ENCODE measurements around the gene DDX20. TPM values are rescaled to one million over a fixed set of nuclear protein-coding genes. Genes with fewer than 3 reads are reported as not detected.

DDX20 gene, protein sequence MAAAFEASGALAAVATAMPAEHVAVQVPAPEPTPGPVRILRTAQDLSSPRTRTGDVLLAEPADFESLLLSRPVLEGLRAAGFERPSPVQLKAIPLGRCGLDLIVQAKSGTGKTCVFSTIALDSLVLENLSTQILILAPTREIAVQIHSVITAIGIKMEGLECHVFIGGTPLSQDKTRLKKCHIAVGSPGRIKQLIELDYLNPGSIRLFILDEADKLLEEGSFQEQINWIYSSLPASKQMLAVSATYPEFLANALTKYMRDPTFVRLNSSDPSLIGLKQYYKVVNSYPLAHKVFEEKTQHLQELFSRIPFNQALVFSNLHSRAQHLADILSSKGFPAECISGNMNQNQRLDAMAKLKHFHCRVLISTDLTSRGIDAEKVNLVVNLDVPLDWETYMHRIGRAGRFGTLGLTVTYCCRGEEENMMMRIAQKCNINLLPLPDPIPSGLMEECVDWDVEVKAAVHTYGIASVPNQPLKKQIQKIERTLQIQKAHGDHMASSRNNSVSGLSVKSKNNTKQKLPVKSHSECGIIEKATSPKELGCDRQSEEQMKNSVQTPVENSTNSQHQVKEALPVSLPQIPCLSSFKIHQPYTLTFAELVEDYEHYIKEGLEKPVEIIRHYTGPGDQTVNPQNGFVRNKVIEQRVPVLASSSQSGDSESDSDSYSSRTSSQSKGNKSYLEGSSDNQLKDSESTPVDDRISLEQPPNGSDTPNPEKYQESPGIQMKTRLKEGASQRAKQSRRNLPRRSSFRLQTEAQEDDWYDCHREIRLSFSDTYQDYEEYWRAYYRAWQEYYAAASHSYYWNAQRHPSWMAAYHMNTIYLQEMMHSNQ
- 26.5 and 30.0 TPM in 2 replicates for polyA plus RNA-seq
- 37.5 and 40.5 TPM in 2 replicates for polyA minus RNA-seq

DNA sequence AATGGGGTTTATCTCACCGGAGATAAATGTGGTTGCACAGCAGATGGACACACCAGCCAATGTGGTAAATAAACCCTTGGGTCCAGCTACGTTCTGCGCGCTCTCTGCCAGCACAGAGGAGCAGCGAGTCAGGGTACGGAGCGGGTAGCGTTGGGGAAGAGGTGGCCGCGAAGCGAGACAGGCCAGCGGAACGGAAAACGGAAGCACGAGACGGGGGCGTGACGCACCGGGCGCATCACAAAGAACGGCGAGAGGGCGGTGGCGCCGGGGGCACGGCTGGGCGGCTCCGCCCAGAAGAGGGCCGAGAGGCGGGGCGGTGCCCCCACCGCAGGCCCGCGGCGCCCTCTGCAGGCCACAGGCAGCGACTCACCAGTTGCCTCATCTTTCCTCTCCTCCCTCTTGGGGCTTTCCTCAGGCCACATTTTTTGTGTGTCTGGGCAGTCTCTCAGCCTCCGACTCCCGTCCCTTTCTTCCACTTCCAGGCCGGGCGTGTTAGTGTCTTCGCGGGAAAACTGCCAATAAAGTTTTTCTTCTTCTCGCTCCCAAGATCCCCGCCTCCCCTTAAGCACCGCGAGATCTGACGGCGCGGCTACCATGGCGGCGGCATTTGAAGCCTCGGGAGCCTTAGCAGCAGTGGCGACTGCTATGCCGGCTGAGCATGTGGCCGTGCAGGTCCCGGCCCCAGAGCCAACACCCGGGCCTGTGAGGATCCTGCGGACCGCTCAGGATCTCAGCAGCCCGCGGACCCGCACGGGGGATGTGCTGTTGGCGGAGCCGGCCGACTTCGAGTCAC, at the start of gene DDX20:
DDX20 (plus strand) TSS at position 571 of the 793 bp plus-strand sequence; CDS start at position 595, 24 bp downstream.
- Histone ChIP-seq H3K27me3 (ENCODE audit: insufficient read depth, low read depth, low read length) (no peaks in the 10 kb centered on the region), H3K36me3 (ENCODE audit: insufficient read depth, low read length) (no peaks in the 10 kb centered on the region), H3K79me2 (replicated peaks; ENCODE audit: insufficient read depth, low read length) (peaks cover 31% of the 10 kb centered on the region), H3K9me2 (ENCODE audit: insufficient read depth, low read length) (no peaks in the 10 kb centered on the region), H3K27ac (ENCODE audit: low read length) (peak within 1 kb of the TSS; percentile 99), H3K9ac (ENCODE audit: low read length) (peak within 1 kb of the TSS; percentile 91), H3K4me2 (ENCODE audit: low read length) (peak within 1 kb of the TSS; percentile 100), H3K4me3 (ENCODE audit: low read length) (peak within 1 kb of the TSS; percentile 72), H2AFZ (ENCODE audit: low read depth, low read length) (peak within 1 kb of the TSS; percentile 62), H3F3A (ENCODE audit: insufficient read depth, low read length, poor library complexity, severe bottlenecking) (peaks cover 7% of the 10 kb centered on the region), H4K20me1 (ENCODE audit: insufficient read depth) (no peaks in the 10 kb centered on the region), H3K9me3 (ENCODE audit: low read length) (no peaks in the 10 kb centered on the region)
- TF ChIP-seq POLR2AphosphoS5 (IDR thresholded peaks at IDR 0.05) (peak; percentile 86), TAF1 (IDR thresholded peaks at IDR 0.05; ENCODE audit: low read depth) (peak; percentile 62), EP300 (conservative IDR thresholded peaks at IDR 0.05; ENCODE audit: poor library complexity, severe bottlenecking) (peak; percentile 84), MXI1 (conservative IDR thresholded peaks at IDR 0.05; ENCODE audit: poor library complexity, severe bottlenecking) (peak; percentile 100), EZH2 (IDR thresholded peaks at IDR 0.05; ENCODE audit: borderline replicate concordance, insufficient read depth, low read length, poor library complexity, severe bottlenecking) (no peak), SMC3 (conservative IDR thresholded peaks at IDR 0.05; ENCODE audit: poor library complexity) (peak; percentile 93), RAD21 (conservative IDR thresholded peaks at IDR 0.05) (peak; percentile 91)
- TF ChIP-seq, protein P1, sequence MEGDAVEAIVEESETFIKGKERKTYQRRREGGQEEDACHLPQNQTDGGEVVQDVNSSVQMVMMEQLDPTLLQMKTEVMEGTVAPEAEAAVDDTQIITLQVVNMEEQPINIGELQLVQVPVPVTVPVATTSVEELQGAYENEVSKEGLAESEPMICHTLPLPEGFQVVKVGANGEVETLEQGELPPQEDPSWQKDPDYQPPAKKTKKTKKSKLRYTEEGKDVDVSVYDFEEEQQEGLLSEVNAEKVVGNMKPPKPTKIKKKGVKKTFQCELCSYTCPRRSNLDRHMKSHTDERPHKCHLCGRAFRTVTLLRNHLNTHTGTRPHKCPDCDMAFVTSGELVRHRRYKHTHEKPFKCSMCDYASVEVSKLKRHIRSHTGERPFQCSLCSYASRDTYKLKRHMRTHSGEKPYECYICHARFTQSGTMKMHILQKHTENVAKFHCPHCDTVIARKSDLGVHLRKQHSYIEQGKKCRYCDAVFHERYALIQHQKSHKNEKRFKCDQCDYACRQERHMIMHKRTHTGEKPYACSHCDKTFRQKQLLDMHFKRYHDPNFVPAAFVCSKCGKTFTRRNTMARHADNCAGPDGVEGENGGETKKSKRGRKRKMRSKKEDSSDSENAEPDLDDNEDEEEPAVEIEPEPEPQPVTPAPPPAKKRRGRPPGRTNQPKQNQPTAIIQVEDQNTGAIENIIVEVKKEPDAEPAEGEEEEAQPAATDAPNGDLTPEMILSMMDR (IDR thresholded peaks at IDR 0.05; ENCODE audit: poor library complexity, severe bottlenecking): peak; percentile 99
- TF ChIP-seq, protein P2, sequence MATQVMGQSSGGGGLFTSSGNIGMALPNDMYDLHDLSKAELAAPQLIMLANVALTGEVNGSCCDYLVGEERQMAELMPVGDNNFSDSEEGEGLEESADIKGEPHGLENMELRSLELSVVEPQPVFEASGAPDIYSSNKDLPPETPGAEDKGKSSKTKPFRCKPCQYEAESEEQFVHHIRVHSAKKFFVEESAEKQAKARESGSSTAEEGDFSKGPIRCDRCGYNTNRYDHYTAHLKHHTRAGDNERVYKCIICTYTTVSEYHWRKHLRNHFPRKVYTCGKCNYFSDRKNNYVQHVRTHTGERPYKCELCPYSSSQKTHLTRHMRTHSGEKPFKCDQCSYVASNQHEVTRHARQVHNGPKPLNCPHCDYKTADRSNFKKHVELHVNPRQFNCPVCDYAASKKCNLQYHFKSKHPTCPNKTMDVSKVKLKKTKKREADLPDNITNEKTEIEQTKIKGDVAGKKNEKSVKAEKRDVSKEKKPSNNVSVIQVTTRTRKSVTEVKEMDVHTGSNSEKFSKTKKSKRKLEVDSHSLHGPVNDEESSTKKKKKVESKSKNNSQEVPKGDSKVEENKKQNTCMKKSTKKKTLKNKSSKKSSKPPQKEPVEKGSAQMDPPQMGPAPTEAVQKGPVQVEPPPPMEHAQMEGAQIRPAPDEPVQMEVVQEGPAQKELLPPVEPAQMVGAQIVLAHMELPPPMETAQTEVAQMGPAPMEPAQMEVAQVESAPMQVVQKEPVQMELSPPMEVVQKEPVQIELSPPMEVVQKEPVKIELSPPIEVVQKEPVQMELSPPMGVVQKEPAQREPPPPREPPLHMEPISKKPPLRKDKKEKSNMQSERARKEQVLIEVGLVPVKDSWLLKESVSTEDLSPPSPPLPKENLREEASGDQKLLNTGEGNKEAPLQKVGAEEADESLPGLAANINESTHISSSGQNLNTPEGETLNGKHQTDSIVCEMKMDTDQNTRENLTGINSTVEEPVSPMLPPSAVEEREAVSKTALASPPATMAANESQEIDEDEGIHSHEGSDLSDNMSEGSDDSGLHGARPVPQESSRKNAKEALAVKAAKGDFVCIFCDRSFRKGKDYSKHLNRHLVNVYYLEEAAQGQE (IDR thresholded peaks at IDR 0.05; ENCODE audit: borderline replicate concordance): peak; percentile 91

All from neural cell (in vitro differentiated cells).